COLO668 (cell line): ENCODE results near the gene TRIM65.
A peak's percentile ranks its signal among the peaks of the same experiment; 100 is the strongest.
"Not testable (repeated sequence)": the region's sequence is repeated elsewhere in the genome, so short reads cannot be mapped to it uniquely, and the experiment has no call there.

Source experiments
- DNase-seq: peaks from one replicate; lab custom pipeline; 2025; ENCODE audit not compliant: unreplicated experiment; lab: John Stamatoyannopoulos, UW

The TRIM65 gene

DNA sequence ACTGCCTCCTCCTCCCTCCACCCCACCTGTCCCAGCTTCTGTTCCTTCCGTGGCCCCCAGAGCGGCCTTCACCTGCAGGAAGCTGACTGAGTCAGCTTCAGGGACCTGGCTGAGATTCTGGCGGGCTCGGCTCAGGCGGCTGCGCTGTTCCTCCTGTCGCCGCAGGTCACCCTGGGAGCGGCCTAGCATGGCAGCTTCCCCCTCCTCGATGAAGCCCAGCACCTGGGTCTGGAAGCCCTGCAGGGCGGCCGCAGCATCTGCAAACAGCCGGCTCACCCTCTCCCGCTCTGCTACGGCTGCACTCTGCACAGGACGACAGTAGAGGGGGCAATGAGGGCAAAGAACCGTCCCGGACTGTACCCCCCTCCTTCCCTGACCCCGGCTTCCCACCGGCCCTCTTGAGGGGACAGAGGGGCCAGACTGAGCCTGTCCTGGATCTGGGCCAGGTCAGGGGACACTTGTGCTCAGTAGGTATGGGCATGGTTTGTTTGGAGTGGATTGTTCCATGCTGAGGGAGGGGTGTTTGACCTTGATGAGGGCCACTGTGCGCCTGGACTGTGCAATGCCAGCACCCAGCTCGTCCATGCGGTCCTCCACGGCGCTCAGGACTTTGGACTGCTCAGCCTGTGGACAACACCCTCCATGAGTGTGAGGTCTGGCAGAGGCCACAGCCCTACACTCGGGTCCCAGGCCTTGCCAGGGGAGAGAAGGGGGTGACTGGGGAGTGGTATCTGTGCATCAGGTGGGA is 20.4 kb downstream of the TRIM65 start:
- peak; percentile 85 for DNase-seq

DNA sequence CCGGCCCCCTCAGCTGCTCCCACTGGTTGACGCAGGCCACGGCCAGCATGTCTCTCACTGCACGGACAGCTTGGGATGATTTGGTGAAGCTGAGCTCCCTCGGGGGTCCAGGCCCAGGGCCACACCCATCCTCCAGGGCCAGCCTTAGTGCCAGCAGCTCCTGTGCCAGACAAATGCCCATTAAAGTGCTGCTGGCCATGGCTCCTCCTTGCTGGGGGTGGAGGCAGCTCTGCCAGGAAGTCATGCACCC is 20.9 kb downstream of the TRIM65 start:
- DNase-seq = no peak

DNA sequence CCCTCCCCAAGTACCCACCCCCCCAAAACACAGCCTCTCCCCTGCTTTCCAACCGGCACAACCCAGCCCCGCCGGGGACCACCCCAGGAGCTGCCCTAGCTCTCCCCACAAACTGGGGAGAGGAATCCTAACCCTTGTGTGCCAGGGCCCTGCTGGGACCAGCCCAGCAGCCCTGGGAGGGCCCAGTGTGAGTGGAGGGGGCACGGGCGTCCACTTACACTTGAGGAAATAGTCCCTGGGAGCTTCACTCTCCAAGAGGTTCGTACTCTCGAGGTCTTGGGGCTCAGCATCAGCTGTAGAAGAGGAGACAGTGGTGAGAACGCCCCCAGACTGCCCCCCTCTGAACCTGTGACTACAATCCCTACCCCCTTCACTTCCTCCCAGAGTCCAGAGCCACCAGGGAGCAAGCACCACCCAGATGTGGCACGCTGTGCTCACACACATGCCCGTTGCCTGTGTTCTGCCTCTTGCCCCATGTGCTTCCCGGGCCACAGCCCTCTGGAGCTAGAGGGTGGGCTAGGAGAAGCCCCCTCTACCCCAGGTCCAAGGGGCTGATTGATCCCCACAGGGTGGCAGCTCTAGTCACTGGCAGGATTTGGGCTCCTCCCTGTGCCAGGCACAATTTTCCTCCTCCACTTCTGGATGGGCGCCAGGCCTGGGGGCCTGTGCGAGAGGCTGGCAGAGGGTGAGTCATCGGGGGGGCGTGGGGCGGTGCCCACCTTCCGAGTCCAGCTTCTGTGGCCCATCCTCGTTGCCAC is 21.4 kb downstream of the TRIM65 start:
- DNase-seq = no peak

DNA sequence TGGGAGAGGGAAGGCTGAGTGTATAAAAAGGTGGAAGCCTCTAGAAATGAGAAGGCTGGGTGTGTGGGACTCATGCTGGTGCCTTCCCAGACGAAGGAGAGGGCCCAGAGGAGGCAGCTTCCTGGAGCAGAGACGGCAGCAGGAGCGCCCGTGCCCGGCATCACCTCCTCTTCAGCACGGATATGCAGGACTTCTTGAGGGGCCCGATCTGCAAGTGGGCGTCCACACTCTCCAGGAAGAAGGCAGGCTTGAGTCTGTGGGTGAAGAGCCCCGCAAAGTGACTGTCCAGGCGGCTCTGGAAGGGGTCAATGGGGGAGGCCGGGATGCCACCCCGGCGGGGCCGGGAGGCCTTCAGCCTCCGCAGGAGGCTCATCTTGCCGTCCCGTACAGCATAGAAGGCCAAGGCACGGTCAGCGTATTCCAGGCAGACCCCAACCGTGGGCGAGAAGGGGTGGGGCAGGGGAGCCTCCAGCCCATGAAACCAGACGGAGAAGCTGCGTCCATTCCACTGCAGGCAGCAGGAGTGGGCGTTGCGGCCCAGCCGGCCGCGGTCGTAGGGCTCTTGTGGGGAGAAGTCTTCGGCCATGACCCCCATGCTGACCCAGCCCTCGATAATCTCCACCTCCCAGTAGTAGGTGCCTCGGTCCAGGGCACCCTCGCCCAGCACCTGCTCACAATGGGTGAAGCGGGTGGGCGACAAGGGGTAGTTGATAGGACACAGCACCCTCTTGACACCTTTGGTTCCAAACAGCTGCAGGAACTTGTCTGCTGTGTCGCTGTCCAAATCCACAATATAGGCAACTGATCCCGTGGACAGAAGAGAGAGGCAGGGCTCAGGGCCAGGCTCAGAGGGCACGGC is 22.2 kb downstream of the TRIM65 start:
- no peak for DNase-seq

DNA sequence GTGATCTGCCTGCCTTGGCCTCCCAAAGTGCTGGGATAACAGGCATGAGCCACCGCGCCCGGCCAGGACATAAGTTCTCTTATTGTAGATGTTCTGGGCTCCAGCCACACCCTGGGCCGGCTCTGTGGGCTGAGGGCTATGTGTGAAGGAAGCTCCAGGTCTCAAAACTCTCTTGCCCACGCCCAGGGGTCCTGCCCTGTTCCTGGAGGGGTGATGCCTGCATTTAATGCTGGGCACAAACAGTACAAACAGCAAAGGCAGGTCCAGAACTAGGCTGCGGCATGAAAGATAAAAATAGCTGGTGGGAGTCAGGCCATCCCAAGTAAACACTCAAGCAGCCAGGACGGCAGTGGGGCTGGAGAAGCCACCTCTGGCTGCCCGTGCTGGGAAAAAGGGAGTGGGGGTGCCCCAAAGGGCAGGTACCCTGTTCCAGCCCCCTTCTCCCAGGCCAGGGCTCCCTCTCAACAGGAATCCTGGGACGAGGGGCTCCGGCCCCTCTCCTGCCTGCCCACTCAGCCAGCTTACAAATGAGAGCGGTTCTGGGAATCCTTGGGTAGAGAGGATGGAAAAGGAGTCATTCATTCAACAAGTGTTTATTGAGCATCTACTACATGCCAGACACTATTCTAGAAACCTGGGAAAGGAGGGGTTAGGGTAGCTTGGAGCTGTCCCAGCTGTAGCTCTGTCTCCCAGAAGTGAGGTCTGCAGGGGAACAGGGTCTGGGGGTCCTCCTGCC is 23.0 kb downstream of the TRIM65 start:
- no peak for DNase-seq

DNA sequence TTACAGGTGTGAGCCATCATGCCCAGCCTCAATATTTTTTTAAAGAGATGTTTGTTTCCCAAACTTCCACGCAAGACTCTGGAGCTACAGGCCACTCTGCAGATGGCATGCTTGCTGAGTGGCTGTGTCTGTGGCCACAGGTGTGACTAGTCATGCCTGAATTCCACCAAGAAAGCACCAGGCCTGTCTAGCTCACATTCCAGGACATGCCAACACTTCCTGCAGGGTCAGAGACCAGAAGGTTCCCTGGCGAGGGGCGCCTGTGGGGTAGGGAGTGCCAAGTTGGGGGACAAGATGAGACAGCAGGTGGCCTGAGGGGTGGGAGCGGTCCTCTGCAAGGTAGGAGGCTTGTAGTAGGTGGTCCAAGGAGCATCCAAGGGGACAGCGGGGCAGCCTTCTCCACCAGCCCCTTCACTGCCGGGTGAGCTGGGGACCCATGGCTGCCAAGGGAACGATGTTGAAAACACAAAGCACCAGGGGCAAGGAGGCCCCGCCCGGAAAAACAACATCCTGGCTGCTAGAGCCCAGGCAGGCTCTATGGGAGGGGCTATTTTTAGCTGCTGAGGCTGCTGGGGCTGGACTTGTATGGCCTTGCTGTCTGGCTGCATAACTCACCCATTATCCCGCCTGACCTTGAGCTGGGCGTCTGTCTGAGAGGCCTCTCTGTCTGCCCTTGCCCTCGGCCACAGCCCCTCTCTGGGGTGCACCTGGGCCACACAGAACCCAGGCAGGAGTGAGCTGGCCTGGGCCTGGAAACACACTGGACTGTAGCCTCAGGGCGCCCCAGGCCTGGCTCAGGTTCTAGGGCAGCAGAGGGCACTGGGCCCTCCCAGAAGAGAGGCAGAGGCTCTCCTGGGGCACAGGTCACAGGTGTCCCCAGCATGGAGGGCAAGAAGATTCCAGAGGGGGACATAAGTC is 24.1 kb downstream of the TRIM65 start:
- DNase-seq = peak; percentile 71

DNA sequence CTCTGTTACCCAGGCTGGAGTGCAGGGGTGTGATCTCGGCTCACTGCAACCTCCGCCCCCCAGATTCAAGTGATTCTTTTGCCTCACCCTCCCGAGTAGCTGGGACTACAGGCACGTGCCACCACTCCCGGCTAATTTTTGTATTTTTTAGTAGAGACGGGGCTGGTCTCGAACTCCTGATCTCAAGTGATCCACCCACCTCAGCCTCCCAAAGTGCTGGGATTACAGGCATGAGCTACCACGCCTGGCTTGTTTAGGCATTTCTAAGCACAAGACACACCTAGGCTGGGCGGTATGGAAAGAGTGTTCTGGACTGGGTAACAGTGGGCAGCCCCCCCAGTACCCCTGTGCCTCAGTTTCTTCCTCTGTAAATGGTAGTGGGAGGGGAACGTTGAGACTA is 26.5 kb downstream of the TRIM65 start:
- not testable (repeated sequence) for DNase-seq

DNA sequence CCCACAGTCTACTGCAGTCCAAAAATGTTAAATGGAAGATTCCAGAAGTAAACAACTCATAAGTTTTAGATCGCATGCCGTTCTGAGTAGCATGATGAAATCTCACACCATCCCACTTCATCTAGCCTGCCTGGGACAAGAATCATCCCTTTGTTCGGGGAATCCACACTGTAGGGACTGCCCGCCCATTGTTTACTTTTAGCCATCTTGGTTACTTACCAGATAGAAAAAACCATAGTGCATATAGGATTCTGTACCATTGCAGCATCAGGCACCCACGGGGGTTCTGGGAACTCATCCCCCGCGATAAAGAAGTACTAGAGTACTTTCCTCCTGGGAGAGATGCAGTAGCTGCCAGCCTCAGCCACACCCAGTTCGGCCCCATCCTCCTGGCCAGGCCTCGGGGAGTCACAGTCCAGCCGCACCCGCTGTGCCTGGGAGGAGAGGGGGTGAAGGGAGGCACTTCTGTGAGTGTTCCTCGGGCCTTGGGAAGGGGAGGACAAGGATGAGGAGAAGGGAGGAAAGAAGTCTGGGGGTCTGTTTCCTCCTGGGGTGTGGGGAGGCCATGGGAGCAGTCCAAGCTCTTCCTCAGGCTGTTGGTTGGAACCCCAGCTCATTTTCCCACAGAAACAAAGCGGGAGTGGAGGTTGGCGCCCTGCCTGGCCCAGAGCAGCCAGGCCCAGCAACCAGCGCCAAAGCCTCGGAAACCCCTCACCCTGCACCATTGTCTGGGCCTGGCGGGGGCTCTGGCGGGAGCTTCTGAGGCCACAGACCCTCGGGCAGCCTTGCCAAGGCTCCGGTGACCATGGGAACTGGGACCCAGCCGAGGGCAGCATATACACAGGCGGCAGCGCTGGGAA is 27.2 kb downstream of the TRIM65 start:
- DNase-seq = no peak

DNA sequence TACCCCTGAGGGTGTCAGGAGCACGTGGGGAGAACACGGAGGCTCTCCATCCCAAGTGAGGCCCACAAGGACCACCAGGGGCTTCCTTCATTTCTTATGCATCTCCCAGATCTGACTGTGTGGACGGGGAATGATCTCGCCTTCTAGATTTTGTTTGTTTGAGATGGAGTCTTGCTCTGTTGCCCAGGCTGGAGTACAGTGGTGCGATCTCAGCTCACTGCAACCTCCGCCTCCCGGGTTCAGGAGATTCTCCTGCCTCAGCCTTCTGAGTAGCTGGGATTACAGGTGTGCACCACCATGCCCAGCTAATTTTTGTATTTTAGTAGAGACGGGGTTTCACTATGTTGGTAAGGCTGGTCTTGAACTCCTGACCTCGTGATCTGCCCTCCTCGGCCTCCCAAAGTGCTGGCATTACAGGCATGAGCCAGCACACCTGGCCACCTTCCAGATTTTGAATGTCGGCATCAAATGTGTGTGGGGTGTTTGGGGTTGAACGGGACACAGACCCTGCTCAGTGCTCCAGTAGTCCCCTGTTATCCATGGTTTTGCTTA is 27.9 kb downstream of the TRIM65 start:
- DNase-seq = not testable (repeated sequence)

DNA sequence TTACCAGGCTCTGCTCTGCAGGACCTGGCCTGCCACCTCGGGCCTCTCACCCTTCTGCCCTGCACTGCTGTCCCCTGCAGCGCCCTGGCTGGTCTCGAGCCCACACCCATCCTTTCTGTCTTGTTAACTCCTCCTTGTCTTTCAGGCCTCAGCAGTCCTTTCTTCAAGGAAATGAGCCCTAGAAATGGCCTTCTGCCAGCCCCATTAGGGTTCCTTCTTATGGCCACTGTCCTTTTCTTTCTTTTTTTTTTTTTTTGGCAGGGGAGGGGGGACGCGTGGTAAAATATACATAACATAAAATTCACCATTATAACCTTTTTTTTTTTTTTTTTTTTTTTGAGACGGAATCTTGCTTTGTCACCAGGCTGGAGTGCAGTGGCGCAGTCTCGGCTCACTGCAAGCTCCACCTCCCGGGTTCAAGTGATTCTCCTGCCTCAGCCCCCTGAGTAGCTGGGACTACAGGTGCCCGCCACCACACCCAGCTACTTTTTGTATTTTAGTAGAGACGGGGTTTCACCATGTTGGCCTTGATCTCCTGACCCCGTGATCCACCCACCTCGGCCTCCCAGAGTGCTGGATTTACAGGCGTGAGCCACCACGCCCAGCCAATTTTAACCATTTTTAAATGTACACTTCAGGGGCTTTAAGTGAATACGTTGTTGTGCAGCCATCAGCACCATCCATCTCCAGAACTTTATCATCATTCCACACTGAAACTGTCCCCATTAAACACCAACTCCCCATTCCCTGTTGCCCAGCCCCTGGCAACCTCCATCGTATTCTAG is 31.2 kb downstream of the TRIM65 start:
- not testable (repeated sequence) for DNase-seq

DNA sequence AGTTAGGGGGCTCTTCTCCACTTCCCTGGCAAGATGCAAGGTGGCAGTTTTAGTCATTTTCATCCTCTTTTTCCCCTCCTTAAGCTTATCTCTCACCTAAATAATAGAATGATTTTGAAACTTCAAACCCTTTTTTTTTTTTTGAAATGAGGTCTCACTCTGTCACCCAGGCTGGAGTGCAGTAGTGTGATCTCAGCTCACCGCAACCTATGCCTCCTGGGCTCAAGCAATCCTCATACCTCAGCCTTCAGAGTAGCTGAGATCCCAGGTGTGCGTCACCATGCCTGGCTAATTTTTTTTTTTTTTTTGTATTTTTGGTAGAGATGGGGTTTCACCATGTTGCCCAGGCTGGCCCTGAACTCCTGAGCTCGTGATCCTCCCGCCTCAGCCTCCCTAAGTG is 31.9 kb downstream of the TRIM65 start:
- not testable (repeated sequence) for DNase-seq

DNA sequence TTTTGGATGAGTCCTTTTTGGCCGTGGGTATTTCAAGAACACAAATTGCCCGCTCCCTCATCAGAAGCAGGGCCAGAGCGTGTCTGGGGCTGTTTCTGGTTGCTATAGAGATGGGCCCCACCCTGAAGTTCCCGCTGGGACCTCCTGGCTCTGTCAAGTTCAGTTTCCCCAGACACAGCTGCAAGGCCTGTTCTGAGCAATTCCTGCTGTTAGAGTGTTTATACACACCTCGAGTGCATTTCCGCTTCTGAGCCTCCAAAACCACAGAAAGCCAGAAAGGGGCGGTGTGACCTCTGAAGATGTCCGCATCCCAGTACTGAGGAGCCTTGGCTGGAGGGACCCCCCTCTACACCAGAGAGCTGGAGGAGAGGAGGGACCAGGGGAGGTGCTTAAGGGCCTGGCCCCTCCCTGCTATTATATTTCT is 32.3 kb downstream of the TRIM65 start:
- DNase-seq = no peak

DNA sequence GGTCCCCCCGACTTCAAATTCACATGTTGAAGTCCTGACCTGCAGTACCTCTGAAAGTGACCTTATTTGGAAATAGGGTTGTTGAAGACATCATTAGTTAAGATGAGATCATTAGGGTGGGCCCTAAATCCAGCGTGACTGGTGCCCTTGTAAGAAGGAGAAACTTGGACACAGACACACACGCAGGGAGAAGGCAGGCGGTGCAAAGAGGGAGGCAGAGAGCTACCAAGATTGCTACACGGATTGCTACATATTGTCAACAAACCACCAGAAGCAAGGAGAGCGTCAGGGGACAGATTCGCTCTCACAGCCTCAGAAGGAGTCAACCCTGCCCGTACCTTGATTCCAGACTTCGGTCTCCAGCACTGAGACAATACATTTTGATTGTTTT is 34.8 kb downstream of the TRIM65 start:
- DNase-seq = no peak

DNA sequence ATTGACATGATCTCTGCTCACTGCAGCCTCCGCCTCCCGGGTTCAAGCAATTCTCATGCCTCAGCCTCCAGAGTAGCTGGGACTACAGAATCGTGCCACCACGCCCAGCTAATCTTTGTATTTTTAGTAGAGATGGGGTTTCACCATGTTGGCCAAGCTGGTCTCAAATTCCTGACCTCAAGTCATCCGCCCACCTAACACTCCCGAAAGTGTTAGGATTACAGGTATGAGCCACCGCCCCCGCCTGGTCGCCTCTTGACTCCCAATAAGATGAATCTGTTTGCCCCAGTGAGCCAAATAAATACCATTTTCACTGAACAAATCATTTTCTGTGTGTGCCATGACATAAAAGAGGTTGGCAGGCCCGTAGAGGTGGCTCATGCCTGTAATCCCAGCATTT is 37.4 kb downstream of the TRIM65 start:
- not testable (repeated sequence) for DNase-seq

DNA sequence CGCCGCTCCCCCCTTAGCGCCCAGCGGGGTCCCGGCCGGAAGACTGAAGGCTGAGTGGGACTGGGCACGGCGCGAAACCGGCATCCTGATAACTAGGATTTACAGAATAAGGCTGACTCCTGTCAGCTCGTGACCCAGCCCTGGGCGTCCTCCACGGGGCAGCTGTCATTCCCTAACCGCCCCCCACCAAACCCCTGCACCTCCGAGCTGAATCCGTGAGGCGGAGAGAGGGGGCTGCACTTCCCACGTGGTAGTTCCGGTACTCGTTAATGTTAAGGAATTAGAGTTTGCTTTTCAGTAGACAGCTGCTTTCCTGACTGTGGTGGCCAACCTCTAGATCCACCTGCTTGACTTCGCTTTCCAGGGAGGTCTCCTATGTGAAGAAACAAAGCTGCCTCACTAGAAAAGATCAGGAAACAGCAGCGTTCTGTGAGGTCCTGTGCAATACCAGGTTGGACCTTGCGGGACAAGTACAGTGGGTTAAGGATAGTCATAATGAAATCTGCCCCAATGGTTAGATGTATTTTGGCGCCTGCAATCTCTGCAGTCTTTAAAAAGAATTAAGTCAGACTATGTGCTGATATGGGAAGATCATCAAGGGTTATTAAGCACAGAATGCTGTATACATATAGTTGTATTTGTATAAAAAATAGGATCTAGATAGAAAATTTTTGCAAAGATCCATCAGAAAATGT is 40.5 kb downstream of the TRIM65 start:
- DNase-seq = no peak

DNA sequence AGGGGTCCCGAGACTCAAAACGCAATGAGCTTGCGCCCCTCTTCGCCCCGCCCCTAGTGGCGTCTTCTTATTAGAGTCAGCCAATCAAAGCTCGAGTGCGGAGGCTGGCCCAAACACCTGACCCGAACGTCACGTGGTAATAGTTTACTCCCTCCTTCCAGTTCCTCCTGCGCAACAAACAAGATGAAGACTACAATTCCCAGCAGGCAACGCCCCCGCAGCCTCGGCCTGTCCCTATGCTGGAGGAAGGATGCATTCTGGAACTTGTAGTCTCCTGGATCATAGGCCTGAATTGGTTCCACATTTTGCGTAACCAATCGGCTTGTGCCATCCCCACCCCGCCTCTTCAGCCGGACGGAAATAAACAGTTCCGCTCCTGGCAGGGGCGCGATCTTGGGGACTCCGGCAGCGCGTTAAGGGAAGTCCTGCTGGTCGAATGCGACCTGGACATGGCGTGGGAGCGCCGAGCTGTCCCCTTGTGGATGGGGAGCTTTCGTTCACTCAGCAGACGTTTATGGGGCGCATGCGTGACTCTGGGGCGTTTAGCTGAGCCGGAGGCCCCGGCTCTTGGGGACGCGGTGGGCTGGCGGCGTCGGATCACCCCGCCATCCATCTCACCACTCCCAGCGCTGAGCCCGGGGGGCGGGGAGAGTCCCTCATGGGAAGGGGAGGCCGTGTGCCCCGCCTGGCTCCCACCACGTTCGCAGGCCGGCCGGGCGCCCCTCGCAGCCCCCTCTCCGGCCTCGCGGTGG is 41.3 kb downstream of the TRIM65 start, which contains the start of gene WBP2:
WBP2 (minus strand) TSS at position 26 of the 752 bp plus-strand sequence. CDS start 38 bp downstream, outside the sequence.
- DNase-seq = peak; percentile 92

DNA sequence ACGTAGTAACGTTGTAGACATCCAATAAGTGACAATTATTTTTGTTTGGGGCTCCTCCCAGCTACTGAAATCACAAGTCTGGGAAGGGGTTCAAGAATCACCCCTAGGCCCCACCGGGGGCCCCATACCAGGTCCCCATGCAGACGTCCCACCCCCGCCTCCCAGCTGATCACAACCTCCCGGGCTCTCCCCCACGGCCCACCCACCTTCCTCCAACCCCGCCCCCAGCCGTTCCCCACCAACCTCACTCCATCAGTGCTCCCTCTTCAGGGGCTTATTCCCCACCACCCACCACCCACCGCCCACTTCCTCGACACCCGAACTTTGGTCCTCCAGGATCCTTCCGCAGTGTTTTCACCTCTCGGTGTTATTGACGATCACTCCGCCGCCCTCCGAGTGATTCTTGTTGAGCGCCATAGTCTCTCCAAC is 41.9 kb downstream of the TRIM65 start:
- DNase-seq = no peak
